Caco-2 (cell line): Measurements from ENCODE around the gene DYNLL2. TPM values are rescaled to one million over a fixed set of nuclear protein-coding genes. Genes with fewer than 3 reads are reported as not detected.
"Not testable (repeated sequence)": the region's sequence is repeated elsewhere in the genome, so short reads cannot be mapped to it uniquely, and the experiment has no call there.

ENCODE experiments used
- BruUV-seq: library from RNA; stranded (reverse); fragments of 400-500 nt; replicated peaks from 2 replicates; lab custom pipeline; 2021; lab: Mats Ljungman, UMichigan
- CTCF ChIA-PET: fragments of 300-600 bp; sonication (Branson Sonifier 250); formaldehyde crosslinking; loops from one replicate; lab custom pipeline; 2022; ENCODE audit warnings: antibody characterized with exemption; lab: Charles Lee
- POLR2A ChIA-PET: fragments of 300-600 bp; sonication (Branson Sonifier 250); formaldehyde crosslinking; loops from one replicate; lab custom pipeline; 2022; ENCODE audit warnings: antibody characterized with exemption; lab: Charles Lee
- DNase-seq, 2 experiments: peaks; one replicate each; pipeline versions ENCODE4 v3.0.0 to v3.0.0-alpha.2; 2020 to 2022
- H3K27me3 ChIP-seq: replicated peaks from 2 replicates; pipeline ENCODE4 v1.6.0; 2011; ENCODE audit warnings: low read length; ENCODE audit not compliant: control insufficient read depth, insufficient read depth
- H3K36me3 ChIP-seq: 2 replicates; pipeline ENCODE4 v1.5.1; 2011; ENCODE audit warnings: low read length; ENCODE audit not compliant: control insufficient read depth, insufficient read depth
- H3K4me1 ChIP-seq: fragments of 250-450 bp; sonication (Bioruptor Pico); 2 replicates; pipeline ENCODE4 v1.5.1; 2020; ENCODE audit warnings: mild to moderate bottlenecking
- H3K4me3 ChIP-seq: 2 replicates; pipeline ENCODE4 v1.5.1; 2011; ENCODE audit warnings: low read depth, mild to moderate bottlenecking, control low read depth, low read length
- H3K9me3 ChIP-seq: fragments of 250-450 bp; sonication (Bioruptor Pico); 2 replicates; pipeline ENCODE4 v1.5.1; 2020; ENCODE audit warnings: mild to moderate bottlenecking, moderate library complexity
- H3K27ac Mint-ChIP-seq: one replicate; pipeline ENCODE4 v1.8.0; 2022; ENCODE audit warnings: mixed read lengths; ENCODE audit not compliant: unreplicated experiment
- H3K27me3 Mint-ChIP-seq: one replicate; pipeline ENCODE4 v1.8.0; 2022; ENCODE audit warnings: mixed read lengths; ENCODE audit not compliant: insufficient read depth, unreplicated experiment
- H3K36me3 Mint-ChIP-seq: one replicate; pipeline ENCODE4 v1.8.0; 2022; ENCODE audit warnings: mild to moderate bottlenecking, mixed read lengths; ENCODE audit not compliant: insufficient read depth, unreplicated experiment
- H3K4me1 Mint-ChIP-seq: one replicate; pipeline ENCODE4 v1.8.0; 2022; ENCODE audit warnings: low read depth, mixed read lengths; ENCODE audit not compliant: unreplicated experiment
- H3K4me3 Mint-ChIP-seq: one replicate; pipeline ENCODE4 v1.8.0; 2022; ENCODE audit warnings: mild to moderate bottlenecking, moderate library complexity, mixed read lengths; ENCODE audit not compliant: unreplicated experiment
- H3K9me3 Mint-ChIP-seq: one replicate; pipeline ENCODE4 v1.8.0; 2022; ENCODE audit warnings: mixed read lengths; ENCODE audit not compliant: unreplicated experiment
- CTCF ChIP-seq, 2 experiments: fragments of 200-600 bp in 1 of 2; IDR thresholded peaks; 1 replicate in 1 of 2; 2 replicates in 1 of 2; pipeline versions ENCODE4 v1.5.1 to v1.8.0; 2011 to 2022; ENCODE audit warnings: antibody characterized with exemption in 1 of 2, control low read depth in 1 of 2, inconsistent platforms in 1 of 2, low read depth in 1 of 2, low read length in 1 of 2, mild to moderate bottlenecking in 1 of 2, moderate library complexity in 1 of 2; ENCODE audit not compliant: insufficient read depth in 1 of 2, severe bottlenecking in 1 of 2, unreplicated experiment in 1 of 2
- intact Hi-C: fragments of 100-400 bp; cut with micrococcal nuclease; formaldehyde crosslinking; loops from one replicate; pipeline ENCODE4 v1.10.0; 2022; ENCODE audit not compliant: unreplicated experiment
- total RNA-seq: library from RNA; stranded (reverse); gene quantifications from 2 replicates; pipeline ENCODE4 v1.2.3, GENCODE V29; 2022

Gene DYNLL2
- total RNA-seq, 1 experiment from 2014 or later: 80.6 TPM

- intact Hi-C loops: loop anchor here (1.0 kb wide), 1 partner anchor 14 kb away; no protein-coding TSS in a partner anchor
- peaks cover 34% of the 10 kb centered on the region for H3K27me3 Mint-ChIP-seq
- H3K27ac Mint-ChIP-seq: no peak overlapping the region
- ChIA-PET POLR2A (no interaction called here), CTCF (no interaction called here)
- Histone ChIP-seq H3K27me3 (no peaks in the 10 kb centered on the region; the same call in 1 of the 2 replicates), H3K9me3 (no peaks in the 10 kb centered on the region), H3K4me3 (no peak overlapping the region), H3K4me1 (no peaks in the 10 kb centered on the region), H3K36me3 (no peaks in the 10 kb centered on the region)
- no TSS peak for BruUV-seq
- DNase-seq: peak in 1 of 2 experiments; percentile 51
- H3K9me3 Mint-ChIP-seq: peaks cover 10% of the 10 kb centered on the region
- H3K36me3 Mint-ChIP-seq: no peaks in the 10 kb centered on the region
- no peaks in the 10 kb centered on the region for H3K4me1 Mint-ChIP-seq
- no peak overlapping the region for H3K4me3 Mint-ChIP-seq
- peak; percentile 61 to 79 for TF ChIP-seq CTCF (IDR thresholded peaks at IDR 0.05; ENCODE audit: insufficient read depth in 1 of 2, low read depth in 1 of 2, low read length in 1 of 2, severe bottlenecking in 1 of 2, unreplicated experiment in 1 of 2)
These were observed 53.6 kb downstream of the DYNLL2 start for GRCh38 chr17:58136669-58137279.

- no TSS peak for BruUV-seq
- peaks cover 37% of the 10 kb centered on the region for H3K27me3 Mint-ChIP-seq
- H3K4me3 Mint-ChIP-seq: no peak overlapping the region
- H3K4me1 Mint-ChIP-seq: no peaks in the 10 kb centered on the region
- H3K27ac Mint-ChIP-seq: no peak overlapping the region
- Histone ChIP-seq H3K4me3 (no peak overlapping the region), H3K27me3 (no peaks in the 10 kb centered on the region), H3K9me3 (no peaks in the 10 kb centered on the region; the same call in 1 of the 2 replicates), H3K36me3 (no peaks in the 10 kb centered on the region), H3K4me1 (no peaks in the 10 kb centered on the region)
- POLR2A ChIA-PET: no interaction called here
- intact Hi-C loops: no loop called here
- DNase-seq: no peak
- H3K9me3 Mint-ChIP-seq: peaks cover 35% of the 10 kb centered on the region
- CTCF ChIA-PET: no interaction called here
- no peaks in the 10 kb centered on the region for H3K36me3 Mint-ChIP-seq
- TF ChIP-seq CTCF (IDR thresholded peaks at IDR 0.05; ENCODE audit: insufficient read depth in 1 of 2, low read depth in 1 of 2, low read length in 1 of 2, severe bottlenecking in 1 of 2, unreplicated experiment in 1 of 2): no peak
These were observed 58.3 kb downstream of the DYNLL2 start for GRCh38 chr17:58141505-58141904.

GRCh38 chr17:58143335-58143734, 60.1 kb downstream of the DYNLL2 start:
- H3K36me3 ChIP-seq, H3K4me3 Mint-ChIP-seq, POLR2A ChIA-PET, H3K4me1 Mint-ChIP-seq, H3K36me3 Mint-ChIP-seq, H3K4me1 ChIP-seq, intact Hi-C loops, H3K4me3 ChIP-seq, DNase-seq, BruUV-seq, H3K9me3 ChIP-seq, H3K27ac Mint-ChIP-seq, H3K27me3 ChIP-seq, CTCF ChIA-PET: not testable (repeated sequence)
- H3K27me3 Mint-ChIP-seq: peaks cover 32% of the 10 kb centered on the region
- peaks cover 35% of the 10 kb centered on the region for H3K9me3 Mint-ChIP-seq
